Measurements from ENCODE around the gene ZNF41.

- TF ChIP-seq CTCF (IDR thresholded peaks at IDR 0.05) (no peak), POLR2A (IDR thresholded peaks at IDR 0.05) (no peak)
These were observed 19.5 kb upstream of the ZNF41 start for GRCh38 chrX:47502316-47503125.
